DMS53 treated with DMSO at 0.1 percent for 48 hours (cell line): ENCODE data around the gene RPS24.
"Not testable (repeated sequence)": the region's sequence is repeated elsewhere in the genome, so short reads cannot be mapped to it uniquely, and the experiment has no call there.

ENCODE experiments used
- DNase-seq: peaks from one replicate; lab custom pipeline; 2025; ENCODE audit not compliant: unreplicated experiment; lab: John Stamatoyannopoulos, UW

RPS24 gene

GRCh38 chr10:78033637-78034470, at the start of gene RPS24:
RPS24 (plus strand) TSS chr10:78033863; CDS start chr10:78033902, 39 bp downstream.
- peak; percentile 98 for DNase-seq

- no peak for DNase-seq
Observed at GRCh38 chr10:77984986-77985385, 48.7 kb upstream of the RPS24 start.

GRCh38 chr10:77987671-77988255, 45.9 kb upstream of the RPS24 start:
- no peak for DNase-seq

- DNase-seq = peak; percentile 2
Observed at GRCh38 chr10:77989081-77989724, 44.5 kb upstream of the RPS24 start.

- DNase-seq = no peak
Observed at GRCh38 chr10:77993620-77994019, 40.0 kb upstream of the RPS24 start.

GRCh38 chr10:77998780-77999179, 34.9 kb upstream of the RPS24 start:
- not testable (repeated sequence) for DNase-seq

- no peak for DNase-seq
Observed at GRCh38 chr10:78000206-78000605, 33.5 kb upstream of the RPS24 start.

GRCh38 chr10:78000956-78001472, 32.6 kb upstream of the RPS24 start:
- no peak for DNase-seq

- no peak for DNase-seq
Observed at GRCh38 chr10:78002541-78003288, 30.9 kb upstream of the RPS24 start.

- no peak for DNase-seq
Observed at GRCh38 chr10:78004215-78005026, 29.2 kb upstream of the RPS24 start.

GRCh38 chr10:78007172-78007571, 26.5 kb upstream of the RPS24 start:
- no peak for DNase-seq

GRCh38 chr10:78009662-78010061, 24.0 kb upstream of the RPS24 start:
- DNase-seq = no peak

GRCh38 chr10:78010278-78010677, 23.4 kb upstream of the RPS24 start:
- DNase-seq = no peak

- no peak for DNase-seq
Observed at GRCh38 chr10:78011065-78011464, 22.6 kb upstream of the RPS24 start.

- no peak for DNase-seq
Observed at GRCh38 chr10:78013564-78013963, 20.1 kb upstream of the RPS24 start.

- no peak for DNase-seq
Observed at GRCh38 chr10:78015546-78015945, 18.1 kb upstream of the RPS24 start.

GRCh38 chr10:78017856-78018255, 15.8 kb upstream of the RPS24 start:
- no peak for DNase-seq

GRCh38 chr10:78019264-78019663, 14.4 kb upstream of the RPS24 start:
- no peak for DNase-seq

GRCh38 chr10:78021201-78021600, 12.5 kb upstream of the RPS24 start:
- DNase-seq = no peak

GRCh38 chr10:78023741-78024140, 9.9 kb upstream of the RPS24 start:
- DNase-seq = no peak
